Measurements from ENCODE around the gene MYLIP.

DNA sequence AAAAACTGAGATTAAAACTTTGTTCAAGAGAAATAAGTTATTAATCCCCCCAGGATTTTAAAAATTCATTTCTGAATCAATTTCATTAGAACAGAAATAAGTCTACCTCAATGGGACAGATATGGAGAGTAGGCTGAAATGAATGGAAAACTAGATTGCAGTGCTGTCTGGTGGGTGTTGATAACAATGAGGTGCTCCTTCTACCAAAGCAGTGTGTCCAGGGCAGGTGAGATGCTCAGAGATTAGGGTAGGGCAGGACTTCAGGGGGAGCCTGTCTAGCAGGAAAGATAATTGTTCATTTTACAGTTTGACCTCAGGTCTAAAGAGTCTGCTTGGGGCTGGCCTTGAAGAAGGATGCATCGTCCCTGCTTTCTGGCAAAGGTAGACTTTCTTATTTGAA is 38.0 kb upstream of the MYLIP start:
- TF ChIP-seq, protein P1, sequence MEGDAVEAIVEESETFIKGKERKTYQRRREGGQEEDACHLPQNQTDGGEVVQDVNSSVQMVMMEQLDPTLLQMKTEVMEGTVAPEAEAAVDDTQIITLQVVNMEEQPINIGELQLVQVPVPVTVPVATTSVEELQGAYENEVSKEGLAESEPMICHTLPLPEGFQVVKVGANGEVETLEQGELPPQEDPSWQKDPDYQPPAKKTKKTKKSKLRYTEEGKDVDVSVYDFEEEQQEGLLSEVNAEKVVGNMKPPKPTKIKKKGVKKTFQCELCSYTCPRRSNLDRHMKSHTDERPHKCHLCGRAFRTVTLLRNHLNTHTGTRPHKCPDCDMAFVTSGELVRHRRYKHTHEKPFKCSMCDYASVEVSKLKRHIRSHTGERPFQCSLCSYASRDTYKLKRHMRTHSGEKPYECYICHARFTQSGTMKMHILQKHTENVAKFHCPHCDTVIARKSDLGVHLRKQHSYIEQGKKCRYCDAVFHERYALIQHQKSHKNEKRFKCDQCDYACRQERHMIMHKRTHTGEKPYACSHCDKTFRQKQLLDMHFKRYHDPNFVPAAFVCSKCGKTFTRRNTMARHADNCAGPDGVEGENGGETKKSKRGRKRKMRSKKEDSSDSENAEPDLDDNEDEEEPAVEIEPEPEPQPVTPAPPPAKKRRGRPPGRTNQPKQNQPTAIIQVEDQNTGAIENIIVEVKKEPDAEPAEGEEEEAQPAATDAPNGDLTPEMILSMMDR (IDR thresholded peaks at IDR 0.05; ENCODE audit: low read length) = no peak
- TF ChIP-seq EZH2phosphoT487 (IDR thresholded peaks at IDR 0.05; ENCODE audit: low read length) = no peak

All from MM.1S (cell line).